Panc1 (cell line): ENCODE results near the gene MED28. TPM values are rescaled to one million over a fixed set of nuclear protein-coding genes. Genes with fewer than 3 reads are reported as not detected.

ENCODE experiments used
- ATAC-seq: fragments of 200-7000 bp; cut with Tn5 transposase; 2 replicates; pipeline ENCODE4 v1.9.1; 2020; ENCODE audit warnings: mild to moderate bottlenecking, moderate library complexity
- BruUV-seq: library from RNA; stranded (reverse); fragments of 400-500 nt; replicated peaks from 2 replicates; lab custom pipeline; 2021; lab: Mats Ljungman, UMichigan
- CTCF ChIA-PET: fragments of 300-600 bp; sonication (Branson Sonifier 250); formaldehyde crosslinking; loops from one replicate; lab custom pipeline; 2022; ENCODE audit warnings: antibody characterized with exemption; lab: Charles Lee
- POLR2A ChIA-PET: fragments of 300-600 bp; sonication (Branson Sonifier 250); formaldehyde crosslinking; loops from one replicate; lab custom pipeline; 2022; ENCODE audit warnings: antibody characterized with exemption; lab: Charles Lee
- DNase-seq: peaks from one replicate; pipeline ENCODE4 v3.0.0-alpha.2; 2010; ENCODE audit warnings: low read depth, low spot score
- H3K27ac ChIP-seq: 2 replicates; pipeline ENCODE4 v1.5.1; 2011; ENCODE audit warnings: mild to moderate bottlenecking, low read length, inconsistent platforms
- H3K27me3 ChIP-seq: fragments of 200-500 bp; sonication (Bioruptor generic); 2 replicates; pipeline ENCODE4 v1.6.0; 2014; ENCODE audit warnings: low read length, inconsistent platforms; ENCODE audit not compliant: control insufficient read depth, insufficient read depth
- H3K36me3 ChIP-seq: fragments of 200-500 bp; sonication (Bioruptor generic); 2 replicates; pipeline ENCODE4 v1.5.1; 2014; ENCODE audit warnings: inconsistent platforms, mild to moderate bottlenecking, low read length, moderate library complexity; ENCODE audit not compliant: control insufficient read depth, insufficient read depth
- H3K4me1 ChIP-seq: 2 replicates; pipeline ENCODE4 v1.5.1; 2011; ENCODE audit warnings: inconsistent platforms, mild to moderate bottlenecking, low read length, moderate library complexity; ENCODE audit not compliant: control insufficient read depth, insufficient read depth
- H3K4me3 ChIP-seq, 2 experiments: 2 replicates each; pipeline ENCODE4 v1.5.1; 2011 to 2012; ENCODE audit warnings: low read depth in 2 of 2, low read length in 2 of 2, mild to moderate bottlenecking in 2 of 2, inconsistent platforms in 1 of 2, moderate library complexity in 1 of 2
- H3K9me3 ChIP-seq: fragments of 200-500 bp; sonication (Bioruptor generic); 2 replicates; pipeline ENCODE4 v1.5.1; 2014; ENCODE audit warnings: low read depth, mild to moderate bottlenecking, inconsistent platforms, low read length, moderate library complexity; ENCODE audit not compliant: control insufficient read depth, insufficient read depth
- POLR2AphosphoS5 ChIP-seq: IDR thresholded peaks from 2 replicates; pipeline ENCODE4 v1.6.1; 2012; ENCODE audit warnings: mild to moderate bottlenecking, low read depth, low read length, moderate library complexity
- SIN3A ChIP-seq: IDR thresholded peaks from 2 replicates; pipeline ENCODE4 v1.6.1; 2012; ENCODE audit warnings: low read depth, mild to moderate bottlenecking, low read length, moderate library complexity, borderline replicate concordance; ENCODE audit not compliant: insufficient read depth
- TCF7L2 ChIP-seq: IDR thresholded peaks from 2 replicates; pipeline ENCODE4 v1.6.1; 2011; ENCODE audit warnings: mild to moderate bottlenecking, low read depth, low read length, inconsistent platforms
- in situ Hi-C: cut with HindIII; loops from 2 replicates; pipeline ENCODE4 v1.10.0; 2016; ENCODE audit warnings: low sequenced_read_pairs, low pct_unique_long_range_greater_than_20kb
- intact Hi-C: fragments of 100-400 bp; cut with micrococcal nuclease; formaldehyde crosslinking; loops from one replicate; pipeline ENCODE4 v1.10.0; 2022; ENCODE audit not compliant: unreplicated experiment
- total RNA-seq: library from RNA; stranded (reverse); gene quantifications from one replicate; pipeline ENCODE4 v1.2.1, GENCODE V29; 2021; ENCODE audit not compliant: unreplicated experiment
- TF ChIP-seq, protein P1 (sequence below), 2 experiments: IDR thresholded peaks; 2 replicates each; pipeline ENCODE4 v1.6.1; 2011 to 2012; ENCODE audit warnings: low read depth in 2 of 2, control low read depth in 1 of 2, low read length in 1 of 2, mild to moderate bottlenecking in 1 of 2, moderate library complexity in 1 of 2; ENCODE audit not compliant: insufficient read depth in 1 of 2
- TF ChIP-seq, protein P2 (sequence below): fragments of 450-650 bp; IDR thresholded peaks from 2 replicates; pipeline ENCODE4 v1.5.1; 2017; ENCODE audit warnings: mild to moderate bottlenecking

Gene MED28
- total RNA-seq, 1 experiment from 2014 or later: 32.1 TPM

DNA sequence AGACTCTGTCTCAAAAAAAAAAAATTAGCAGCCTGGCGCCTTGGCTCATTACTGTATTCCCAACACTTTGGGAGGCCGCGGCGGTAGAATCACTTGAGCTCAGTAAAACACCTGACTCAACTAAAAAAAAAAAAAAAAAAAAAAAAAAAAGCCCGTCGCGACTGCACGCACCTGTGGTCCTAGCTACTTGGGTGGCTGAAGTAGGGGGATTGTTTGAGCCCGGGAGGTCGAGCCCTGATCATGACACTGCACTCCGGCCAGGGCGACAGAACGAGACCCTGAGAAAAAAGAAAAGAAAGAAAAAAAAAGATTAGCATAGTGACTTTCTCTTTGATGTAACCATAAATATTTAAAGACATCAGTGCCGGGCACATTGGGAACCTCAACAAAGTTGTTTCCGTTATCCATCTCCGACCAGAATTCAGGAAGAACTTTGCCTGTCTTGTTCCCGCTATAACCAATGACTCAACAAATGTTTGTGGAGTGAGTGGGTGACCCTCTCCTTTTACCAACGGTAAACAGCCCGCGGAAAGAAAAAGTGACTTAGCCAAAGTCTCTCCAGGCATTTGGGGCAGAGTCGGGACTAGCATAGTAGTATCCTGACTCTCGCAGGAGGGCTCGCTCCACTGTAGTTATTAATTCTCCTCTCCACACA lies 553 bp upstream of the MED28 start:
- peak; percentile 28 for DNase-seq
- Histone ChIP-seq H3K27me3 (no peaks in the 10 kb centered on the region), H3K27ac (peak overlapping the region; percentile 97), H3K4me1 (no peaks in the 10 kb centered on the region), H3K36me3 (peaks cover 9% of the 10 kb centered on the region; the same call in 1 of the 2 replicates), H3K9me3 (no peaks in the 10 kb centered on the region), H3K4me3 (peak overlapping the region; percentile 97)
- intact Hi-C loops (no loop called here), in situ Hi-C loops (no loop called here)
- ChIA-PET CTCF (no interaction called here), POLR2A (interaction anchor here (0.5 to 0.7 kb wide), 5 partner anchors 10 to 158 kb away, joined by 3 to 23 read pairs (median 6); no protein-coding TSS in a partner anchor)
- TF ChIP-seq POLR2AphosphoS5 (no peak), TCF7L2 (no peak), SIN3A (no peak)
- TF ChIP-seq, protein P1, sequence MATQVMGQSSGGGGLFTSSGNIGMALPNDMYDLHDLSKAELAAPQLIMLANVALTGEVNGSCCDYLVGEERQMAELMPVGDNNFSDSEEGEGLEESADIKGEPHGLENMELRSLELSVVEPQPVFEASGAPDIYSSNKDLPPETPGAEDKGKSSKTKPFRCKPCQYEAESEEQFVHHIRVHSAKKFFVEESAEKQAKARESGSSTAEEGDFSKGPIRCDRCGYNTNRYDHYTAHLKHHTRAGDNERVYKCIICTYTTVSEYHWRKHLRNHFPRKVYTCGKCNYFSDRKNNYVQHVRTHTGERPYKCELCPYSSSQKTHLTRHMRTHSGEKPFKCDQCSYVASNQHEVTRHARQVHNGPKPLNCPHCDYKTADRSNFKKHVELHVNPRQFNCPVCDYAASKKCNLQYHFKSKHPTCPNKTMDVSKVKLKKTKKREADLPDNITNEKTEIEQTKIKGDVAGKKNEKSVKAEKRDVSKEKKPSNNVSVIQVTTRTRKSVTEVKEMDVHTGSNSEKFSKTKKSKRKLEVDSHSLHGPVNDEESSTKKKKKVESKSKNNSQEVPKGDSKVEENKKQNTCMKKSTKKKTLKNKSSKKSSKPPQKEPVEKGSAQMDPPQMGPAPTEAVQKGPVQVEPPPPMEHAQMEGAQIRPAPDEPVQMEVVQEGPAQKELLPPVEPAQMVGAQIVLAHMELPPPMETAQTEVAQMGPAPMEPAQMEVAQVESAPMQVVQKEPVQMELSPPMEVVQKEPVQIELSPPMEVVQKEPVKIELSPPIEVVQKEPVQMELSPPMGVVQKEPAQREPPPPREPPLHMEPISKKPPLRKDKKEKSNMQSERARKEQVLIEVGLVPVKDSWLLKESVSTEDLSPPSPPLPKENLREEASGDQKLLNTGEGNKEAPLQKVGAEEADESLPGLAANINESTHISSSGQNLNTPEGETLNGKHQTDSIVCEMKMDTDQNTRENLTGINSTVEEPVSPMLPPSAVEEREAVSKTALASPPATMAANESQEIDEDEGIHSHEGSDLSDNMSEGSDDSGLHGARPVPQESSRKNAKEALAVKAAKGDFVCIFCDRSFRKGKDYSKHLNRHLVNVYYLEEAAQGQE (IDR thresholded peaks at IDR 0.05; ENCODE audit: insufficient read depth in 1 of 2, low read depth in 2 of 2, low read length in 1 of 2): no peak
- TF ChIP-seq, protein P2, sequence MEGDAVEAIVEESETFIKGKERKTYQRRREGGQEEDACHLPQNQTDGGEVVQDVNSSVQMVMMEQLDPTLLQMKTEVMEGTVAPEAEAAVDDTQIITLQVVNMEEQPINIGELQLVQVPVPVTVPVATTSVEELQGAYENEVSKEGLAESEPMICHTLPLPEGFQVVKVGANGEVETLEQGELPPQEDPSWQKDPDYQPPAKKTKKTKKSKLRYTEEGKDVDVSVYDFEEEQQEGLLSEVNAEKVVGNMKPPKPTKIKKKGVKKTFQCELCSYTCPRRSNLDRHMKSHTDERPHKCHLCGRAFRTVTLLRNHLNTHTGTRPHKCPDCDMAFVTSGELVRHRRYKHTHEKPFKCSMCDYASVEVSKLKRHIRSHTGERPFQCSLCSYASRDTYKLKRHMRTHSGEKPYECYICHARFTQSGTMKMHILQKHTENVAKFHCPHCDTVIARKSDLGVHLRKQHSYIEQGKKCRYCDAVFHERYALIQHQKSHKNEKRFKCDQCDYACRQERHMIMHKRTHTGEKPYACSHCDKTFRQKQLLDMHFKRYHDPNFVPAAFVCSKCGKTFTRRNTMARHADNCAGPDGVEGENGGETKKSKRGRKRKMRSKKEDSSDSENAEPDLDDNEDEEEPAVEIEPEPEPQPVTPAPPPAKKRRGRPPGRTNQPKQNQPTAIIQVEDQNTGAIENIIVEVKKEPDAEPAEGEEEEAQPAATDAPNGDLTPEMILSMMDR: no peak
- BruUV-seq: TSS peak; percentile 97
- peak; percentile 85 for ATAC-seq

DNA sequence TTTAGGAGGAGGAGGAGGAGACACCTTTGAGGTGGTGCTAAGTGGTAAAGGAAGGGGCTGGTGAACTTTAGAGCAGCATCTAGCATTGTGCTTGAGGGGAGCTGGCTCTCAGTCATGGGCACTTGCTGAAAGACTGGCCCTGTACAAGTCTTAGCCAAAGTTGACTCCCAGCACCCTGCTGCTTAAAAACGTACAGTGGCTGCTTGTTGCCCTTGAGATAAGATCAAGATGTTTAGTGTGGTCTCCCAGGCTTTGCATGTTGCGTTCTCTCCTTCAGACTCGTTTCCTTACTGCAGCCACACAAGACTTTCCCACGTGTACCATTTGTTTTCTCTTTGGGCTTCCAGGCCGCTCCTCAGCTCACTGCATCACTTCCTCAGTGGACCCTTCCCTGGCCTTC lies 1.8 kb downstream of the MED28 start:
- no peak for DNase-seq
- TF ChIP-seq, protein P1 (IDR thresholded peaks at IDR 0.05; ENCODE audit: insufficient read depth in 1 of 2, low read depth in 2 of 2, low read length in 1 of 2): no peak
- TF ChIP-seq POLR2AphosphoS5: no peak
- TF ChIP-seq, protein P2: no peak
- no peak for TF ChIP-seq TCF7L2
- no peak for TF ChIP-seq SIN3A
- no peaks in the 10 kb centered on the region for H3K4me1 ChIP-seq
- H3K27me3 ChIP-seq: no peaks in the 10 kb centered on the region
- CTCF ChIA-PET: no interaction called here
- intact Hi-C loops (no loop called here), in situ Hi-C loops (no loop called here)
- H3K4me3 ChIP-seq: peak overlapping the region in 1 of 2 experiments; percentile 6; a peak in 1 of 4 replicates
- no peak overlapping the region for H3K27ac ChIP-seq
- POLR2A ChIA-PET: interaction anchor here (0.6 kb wide), 1 partner anchor 17 kb away, joined by 6 read pairs; no protein-coding TSS in a partner anchor
- ATAC-seq: no peak
- TSS peak; percentile 54 for BruUV-seq
- H3K9me3 ChIP-seq: no peaks in the 10 kb centered on the region
- H3K36me3 ChIP-seq: peaks cover 11% of the 10 kb centered on the region
